GM21526 (cell line): ENCODE results near the gene CCDC14.
"Not testable (repeated sequence)": the region's sequence is repeated elsewhere in the genome, so short reads cannot be mapped to it uniquely, and the experiment has no call there.

Experiments
- ATAC-seq: cut with Tn5 transposase; IDR thresholded peaks from one replicate; pipeline ENCODE4 v1.9.1; 2021; ENCODE audit warnings: moderate library complexity; ENCODE audit not compliant: unreplicated experiment, low FRiP score

Gene CCDC14

DNA sequence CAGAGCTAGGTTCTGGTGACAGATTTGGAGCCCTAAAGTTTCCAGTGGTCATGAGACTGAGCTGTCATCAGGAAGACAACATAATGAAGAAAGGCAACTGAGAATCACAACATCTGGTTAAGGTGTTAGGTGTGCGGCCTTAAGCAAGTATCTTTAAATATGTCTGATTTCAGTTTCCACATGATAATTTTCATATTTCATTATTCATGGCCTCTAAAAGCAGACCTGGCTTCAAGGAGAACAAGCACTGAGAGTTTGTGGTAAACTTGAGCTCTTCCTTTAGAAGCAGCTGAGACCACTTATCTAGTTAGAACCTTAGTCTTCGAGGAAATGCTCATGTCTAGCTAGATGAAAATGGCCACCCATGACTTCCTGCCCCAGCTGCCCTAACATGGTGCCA is 51.2 kb downstream of the CCDC14 start:
- ATAC-seq: no peak

DNA sequence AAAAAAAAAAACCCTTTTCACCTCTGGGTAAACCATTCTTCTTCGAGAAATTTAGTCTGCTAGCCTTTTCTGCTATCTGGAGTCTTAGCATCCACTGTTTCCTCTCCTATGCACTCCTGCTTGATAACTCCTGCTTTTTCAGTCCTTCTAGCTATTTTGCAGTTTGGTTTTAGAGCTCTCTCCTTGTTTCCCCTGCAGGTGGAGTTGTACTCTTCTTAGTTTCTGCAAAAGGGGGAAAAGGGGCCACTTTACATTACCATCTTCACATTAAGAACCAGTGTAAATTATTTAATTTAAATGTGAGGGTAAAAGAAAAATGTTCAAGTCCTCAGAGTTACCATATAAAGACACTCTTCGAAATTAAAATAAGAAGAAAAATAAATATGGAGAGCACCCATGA is 53.3 kb downstream of the CCDC14 start:
- ATAC-seq: no peak

DNA sequence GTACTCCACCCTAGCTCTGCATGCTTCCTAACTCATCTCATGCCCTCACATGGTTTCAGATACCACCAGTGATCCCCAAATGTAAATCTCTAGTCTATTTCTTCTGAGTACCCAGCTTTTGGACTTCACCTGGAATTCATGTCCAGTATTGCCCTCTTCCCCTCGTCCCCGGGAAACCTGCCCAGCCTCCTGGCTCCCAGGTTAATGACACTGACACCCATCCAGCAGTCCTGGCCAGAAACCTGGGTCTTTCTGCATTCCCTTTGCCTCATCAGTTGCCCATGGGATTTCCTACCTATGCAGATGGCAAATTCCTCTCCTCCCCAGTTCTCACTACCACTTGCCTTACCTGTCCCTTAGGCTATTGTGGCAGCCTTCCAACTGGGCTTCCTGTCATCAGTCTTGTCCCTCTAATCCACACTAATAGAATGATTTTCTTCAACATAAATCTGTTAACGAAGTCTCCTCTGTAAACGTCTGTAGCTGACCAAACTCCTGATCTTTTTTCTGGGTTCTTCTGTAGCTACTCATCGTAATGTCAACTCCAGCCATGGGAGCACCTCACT is 61.6 kb downstream of the CCDC14 start:
- no peak for ATAC-seq

DNA sequence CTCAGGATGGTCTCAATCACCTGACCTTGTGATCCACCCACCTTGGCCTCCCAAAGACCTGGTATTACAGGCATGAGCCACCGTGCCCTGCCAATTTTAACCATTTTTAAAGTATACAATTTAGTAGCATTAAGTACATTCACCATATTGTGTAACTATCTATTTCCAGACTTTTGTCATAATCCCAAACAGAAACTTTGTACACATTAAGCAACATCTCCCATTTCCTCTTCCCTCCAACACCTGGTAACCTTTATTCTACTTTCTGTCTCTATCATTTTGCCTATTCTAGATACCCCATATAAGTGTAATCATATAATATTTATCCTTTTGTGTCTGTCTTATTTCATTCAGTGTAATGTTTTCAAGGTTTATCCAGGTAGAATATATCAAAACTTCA is 68.0 kb downstream of the CCDC14 start:
- no peak for ATAC-seq

DNA sequence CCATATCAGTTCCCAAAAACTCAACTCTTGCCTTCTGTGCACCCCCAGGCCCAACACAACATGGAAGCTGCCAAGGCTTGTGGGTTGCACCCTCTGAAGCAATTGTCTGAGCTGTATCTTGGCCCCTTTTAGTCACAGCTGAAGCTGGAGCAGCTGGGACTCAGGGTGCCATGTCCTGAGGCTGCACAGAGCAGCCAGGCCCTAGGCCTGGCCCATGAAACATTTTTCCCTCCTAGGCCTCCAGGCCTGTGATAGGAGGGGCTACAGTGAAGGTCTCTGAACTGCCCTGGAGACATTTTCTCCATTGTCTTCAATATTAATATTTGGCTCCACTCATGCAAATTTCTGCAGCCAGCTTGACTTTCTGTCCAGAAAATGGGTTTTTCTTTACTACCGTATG is 68.8 kb downstream of the CCDC14 start:
- ATAC-seq: no peak

DNA sequence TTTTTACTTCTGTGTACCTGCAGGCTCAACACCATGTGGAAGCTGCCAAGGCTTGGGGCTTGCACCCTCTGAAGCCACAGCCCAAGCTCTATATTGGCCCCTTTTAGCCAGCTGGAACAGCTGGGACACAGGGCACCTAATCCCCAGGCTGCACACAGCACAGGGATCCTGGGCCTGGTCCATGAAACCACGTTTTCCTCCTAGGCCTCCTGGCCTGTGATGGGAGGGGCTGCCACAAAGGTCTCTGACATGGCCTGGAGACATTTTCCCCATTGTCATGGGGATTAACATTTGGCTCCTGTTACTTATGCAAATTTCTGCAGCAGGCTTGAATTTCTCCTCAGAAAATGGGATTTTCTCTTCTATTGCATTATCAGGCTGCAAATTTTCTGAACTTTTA is 70.0 kb downstream of the CCDC14 start:
- ATAC-seq: not testable (repeated sequence)

DNA sequence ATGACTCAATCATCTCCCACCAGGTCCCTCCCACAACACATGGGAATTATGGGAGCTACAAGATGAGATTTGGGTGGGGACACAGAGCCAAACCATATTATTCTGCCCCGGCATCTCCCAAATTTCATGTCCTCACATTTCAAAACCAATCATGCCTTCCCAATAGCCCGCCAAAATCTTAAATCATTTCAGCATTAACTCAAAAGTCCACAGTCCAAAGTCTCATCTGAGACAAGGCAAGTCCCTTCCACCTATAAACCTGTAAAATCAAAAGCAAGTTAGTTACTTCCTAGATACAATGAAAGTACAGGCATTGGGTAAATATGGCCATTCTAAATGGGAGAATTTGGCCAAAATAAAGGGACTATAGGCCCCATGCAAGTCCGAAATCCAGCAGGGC is 70.9 kb downstream of the CCDC14 start:
- ATAC-seq: not testable (repeated sequence)

DNA sequence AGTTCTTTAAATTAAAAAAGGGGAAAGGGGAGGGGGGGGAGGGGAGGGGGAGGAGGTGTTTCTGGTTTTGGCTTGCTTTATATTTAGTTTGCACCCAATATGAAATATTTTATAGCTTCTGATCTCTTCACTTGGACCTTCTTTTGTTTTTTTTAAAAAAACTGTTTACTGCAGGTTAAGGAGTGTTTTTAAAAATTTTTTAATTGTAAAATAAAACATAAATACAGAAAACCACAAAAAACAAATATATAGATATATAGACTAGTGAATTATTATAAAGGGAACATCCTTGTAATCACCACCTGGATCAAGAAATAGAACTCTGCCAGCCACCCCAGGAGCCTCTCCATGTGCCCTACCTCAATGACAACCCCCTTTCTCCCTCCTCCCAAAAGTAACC is 76.0 kb downstream of the CCDC14 start:
- ATAC-seq: no peak

DNA sequence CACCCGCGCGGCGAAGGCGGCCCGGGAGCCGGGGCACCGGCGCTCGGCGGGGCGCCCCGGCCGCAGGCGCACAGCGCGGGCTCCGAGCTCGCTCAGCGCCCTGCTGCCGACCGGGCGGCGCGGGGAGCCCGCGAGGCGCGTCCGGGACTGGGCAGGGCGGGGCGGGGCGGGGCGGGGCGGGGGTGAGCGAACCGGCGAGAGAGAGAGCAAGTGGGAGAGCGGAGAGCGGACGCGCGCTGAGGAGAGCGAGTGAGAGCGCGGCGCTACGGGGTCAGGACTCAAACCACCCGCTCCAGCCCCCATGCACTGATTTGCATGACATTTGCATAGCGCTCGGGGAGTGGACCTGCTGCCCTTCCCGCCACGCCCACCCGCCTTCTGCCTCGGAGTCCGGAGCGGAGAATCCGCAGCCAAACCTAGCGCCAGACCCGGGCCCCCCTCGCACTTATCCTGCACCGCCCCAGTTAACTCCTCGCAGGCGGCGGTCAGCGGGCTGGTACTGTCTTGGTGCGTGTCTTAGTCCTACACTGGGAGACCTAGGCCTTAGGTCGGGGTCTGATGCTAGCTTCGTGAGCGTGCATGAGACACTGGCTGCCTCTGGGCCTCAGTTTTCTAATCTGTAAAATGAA is 76.7 kb downstream of the CCDC14 start, which contains the start of gene MYLK:
Gene MYLK (minus strand): TSS at position 130 of the 629 bp plus-strand sequence. CDS start 90,491 bp downstream, outside the sequence.
- ATAC-seq: peak; percentile 61

DNA sequence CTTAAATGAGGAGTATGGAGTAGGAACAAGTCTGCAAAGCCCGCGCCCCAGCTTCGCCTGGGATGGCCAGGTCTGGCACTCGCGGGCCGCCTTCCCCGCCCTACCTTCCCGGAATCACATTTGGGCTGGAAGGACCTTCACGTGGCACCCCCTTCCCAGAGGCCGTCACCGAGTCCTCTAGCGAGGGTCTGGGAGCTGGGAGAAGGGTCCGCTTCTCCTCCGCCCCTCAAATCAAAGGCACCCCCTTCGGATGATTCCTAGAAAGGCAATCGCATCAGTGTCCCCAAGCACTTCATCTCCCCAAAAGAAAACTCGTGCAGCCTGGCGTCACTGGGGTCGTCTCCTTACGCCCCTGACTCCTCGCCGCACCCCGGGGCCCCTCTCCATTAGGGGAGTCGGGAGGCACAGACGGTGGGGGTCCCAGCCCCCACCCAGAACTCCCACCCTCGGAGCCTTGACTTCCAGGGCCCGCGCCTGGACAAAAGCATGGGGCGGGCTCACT is 77.3 kb downstream of the CCDC14 start:
- ATAC-seq: no peak

DNA sequence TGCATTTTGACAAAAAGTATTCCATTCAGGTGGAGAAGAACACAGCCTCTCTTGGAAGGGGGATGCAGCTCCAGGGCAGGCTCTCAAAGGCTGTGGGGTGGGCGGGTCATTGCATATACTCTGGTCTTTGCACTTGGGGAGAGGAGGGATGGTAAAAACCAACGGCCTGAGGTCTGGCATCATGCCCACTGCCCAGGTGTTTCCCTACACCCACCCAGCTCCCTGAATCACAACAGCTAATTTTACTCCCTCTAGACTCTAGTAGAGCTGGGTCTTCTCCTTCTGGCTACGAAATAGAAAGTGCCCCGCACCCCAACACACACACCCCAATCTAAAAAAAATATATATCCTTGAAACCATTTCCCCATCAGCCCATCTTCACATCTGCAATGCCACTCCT is 77.9 kb downstream of the CCDC14 start:
- ATAC-seq: no peak

DNA sequence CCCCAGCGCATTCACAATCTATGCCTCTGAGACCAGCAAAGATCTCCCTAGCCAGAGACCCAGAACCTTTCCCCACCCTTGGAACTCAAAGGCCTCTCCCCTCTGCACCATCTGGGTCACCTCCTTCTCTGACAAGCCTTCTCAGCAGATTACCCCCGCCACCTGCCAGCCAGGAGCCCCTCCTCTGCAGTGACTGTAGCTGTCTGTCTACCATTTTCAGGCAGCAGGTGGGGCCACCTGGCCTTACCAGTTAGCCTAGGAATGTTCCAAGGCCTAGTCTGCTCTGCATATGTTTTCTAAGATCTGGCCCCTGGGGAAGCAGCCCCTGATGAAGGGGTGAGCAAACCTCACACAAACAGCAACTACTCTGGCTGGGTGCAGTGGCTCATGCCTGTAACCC is 79.3 kb downstream of the CCDC14 start:
- no peak for ATAC-seq

DNA sequence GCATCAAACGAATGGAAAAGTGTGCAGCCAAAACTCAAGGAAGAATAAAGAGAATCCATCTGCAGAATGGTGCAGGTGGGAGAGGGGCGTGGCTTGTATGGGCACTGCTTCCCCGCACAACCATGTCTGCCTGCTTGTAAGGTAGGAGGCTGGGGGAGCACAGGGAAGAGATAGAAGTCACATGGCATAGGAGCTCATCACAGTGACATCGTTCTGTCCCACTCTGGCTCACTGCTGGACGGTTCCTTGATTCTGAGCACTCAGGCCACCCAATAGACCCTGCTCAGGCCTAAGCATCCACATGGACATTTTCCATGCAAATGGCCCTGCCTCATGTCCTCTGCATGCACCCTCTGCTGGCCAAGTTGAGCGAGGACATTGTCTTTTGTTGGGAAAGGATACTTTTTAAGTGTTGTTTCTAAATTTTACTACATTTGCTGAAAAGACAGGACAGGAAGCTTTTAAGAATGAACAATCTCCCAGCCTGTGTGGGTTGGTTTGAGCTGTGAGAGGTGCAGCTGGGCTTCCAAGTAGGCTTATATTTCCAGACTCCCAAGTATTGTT is 79.9 kb downstream of the CCDC14 start:
- no peak for ATAC-seq

DNA sequence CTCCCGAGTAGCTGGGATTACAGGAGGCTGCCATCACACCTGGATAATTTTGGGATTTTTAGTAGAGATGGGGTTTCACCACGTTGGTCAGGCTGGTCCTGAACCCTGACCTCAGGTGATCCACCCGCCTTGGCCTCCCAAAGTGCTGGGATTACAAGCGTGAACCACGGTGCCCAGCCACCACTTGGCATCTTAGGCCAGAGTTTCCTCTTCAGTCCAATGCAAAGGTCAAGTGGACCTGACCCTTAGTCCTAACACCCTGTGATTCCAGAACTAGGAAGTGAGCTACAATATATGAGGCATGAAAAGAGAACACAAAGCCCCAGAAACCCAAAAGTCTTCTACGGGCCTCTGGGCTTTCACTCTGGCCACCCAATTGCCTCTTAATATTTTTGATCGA is 82.2 kb downstream of the CCDC14 start:
- no peak for ATAC-seq

DNA sequence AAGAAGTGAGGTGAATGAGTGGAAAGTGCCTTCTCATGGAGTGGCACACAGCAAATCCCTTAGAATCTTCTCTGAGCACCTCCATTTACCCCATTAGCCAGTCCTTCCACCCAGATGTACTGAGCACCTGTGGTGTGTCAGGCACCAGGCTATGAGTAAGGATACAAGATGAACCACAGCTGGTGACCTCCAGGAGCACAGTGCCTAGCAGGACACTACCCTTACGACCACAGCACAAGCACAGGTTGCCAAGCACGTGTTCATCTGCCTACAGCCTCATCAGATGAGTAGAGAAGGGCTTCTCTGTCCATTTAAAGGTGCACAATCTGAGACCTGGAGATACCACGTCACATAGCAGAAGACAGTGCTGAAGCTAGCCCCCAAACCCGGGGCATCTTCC is 83.1 kb downstream of the CCDC14 start:
- no peak for ATAC-seq

DNA sequence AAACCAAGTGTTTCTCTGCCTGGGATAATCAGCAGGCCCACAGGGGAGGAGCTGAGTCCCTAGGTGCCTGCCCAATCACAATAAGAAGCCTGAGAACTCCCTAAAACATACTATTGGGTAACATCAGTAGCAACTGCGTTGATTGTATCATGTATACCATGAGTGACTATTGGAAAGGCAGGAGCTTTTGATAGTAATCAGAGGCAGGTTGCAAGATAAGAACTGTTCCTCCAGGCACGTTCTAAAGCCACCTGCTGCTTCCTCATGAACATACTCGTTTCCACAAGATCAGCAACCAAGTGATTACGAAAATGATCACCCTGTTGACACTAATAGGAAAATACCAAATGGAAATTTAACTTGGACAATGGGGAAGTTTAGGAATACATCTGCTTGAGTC is 83.6 kb downstream of the CCDC14 start:
- ATAC-seq: no peak

DNA sequence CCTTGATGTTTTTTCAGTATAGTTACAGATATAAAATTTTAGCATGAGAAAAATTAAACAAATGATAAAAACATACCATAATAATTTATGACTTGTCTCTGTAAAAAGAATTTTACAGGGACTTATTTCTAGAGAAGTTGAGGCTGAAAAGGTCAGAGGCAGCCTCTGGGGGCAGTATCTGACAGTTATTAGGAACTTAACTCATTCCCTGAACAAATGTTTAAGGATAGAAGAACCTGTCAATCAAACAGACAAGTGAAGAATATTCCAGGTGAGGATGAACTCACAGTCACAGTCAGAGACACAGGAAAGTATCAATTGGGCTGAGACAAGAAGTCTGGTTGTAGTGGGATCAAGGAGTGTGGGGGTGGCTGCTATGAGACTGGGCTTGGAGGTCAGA is 84.2 kb downstream of the CCDC14 start:
- ATAC-seq: no peak

DNA sequence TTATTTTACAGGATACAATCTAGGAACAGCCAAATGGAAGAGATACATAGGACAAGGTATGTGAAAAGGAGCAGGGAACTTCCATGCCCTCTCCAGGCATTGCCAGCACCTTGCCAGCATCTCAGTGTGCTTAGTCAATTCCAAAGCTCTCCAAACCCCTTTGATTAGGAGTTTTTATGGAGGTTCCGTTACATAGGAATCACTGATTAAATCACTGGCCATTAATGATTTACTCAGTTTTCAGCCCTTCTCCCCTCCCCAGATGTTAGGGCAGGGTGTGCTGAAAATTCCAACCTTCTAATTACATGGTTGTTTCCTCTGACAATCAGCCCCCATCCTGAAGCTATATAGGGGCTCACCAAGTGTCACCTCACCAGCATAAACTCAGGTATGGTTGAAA is 88.4 kb downstream of the CCDC14 start:
- ATAC-seq: no peak

DNA sequence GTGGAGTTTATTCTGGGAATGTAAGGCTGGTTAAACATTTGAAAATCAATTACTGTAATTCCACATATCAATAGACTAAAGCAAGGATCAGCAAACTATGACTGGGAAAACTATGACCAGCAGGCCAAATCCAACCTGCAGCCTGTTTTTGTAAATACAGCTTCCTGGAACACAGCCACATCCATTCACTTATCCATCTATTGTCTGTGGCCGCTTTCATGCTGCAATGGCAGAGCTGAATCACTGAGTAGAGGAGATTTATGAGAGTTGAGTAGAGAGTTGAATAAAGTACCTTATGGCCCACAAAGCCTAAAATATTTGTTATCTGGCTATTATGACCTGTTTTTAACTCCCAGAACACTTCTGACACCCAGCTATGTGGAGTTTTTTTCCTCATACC is 89.1 kb downstream of the CCDC14 start:
- ATAC-seq: no peak

DNA sequence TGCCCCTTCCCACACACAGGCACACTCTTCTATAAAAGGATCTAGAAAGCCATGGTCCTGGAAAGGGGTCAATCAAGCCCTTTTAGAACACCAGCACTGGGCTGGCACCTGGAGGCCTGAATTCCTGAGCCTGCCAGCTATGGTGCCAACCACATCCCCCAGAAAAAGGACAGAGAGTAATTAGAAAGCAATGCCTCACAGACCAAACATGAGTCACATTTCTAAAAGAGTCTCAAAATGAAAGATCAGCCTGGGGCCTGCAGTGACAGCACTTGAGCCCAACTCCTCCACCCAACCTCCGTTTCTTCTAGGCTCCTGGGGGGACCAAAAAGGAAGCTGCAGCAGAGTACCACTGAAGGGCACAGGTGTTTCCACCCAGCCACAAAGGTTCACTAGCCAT is 91.0 kb downstream of the CCDC14 start:
- no peak for ATAC-seq

DNA sequence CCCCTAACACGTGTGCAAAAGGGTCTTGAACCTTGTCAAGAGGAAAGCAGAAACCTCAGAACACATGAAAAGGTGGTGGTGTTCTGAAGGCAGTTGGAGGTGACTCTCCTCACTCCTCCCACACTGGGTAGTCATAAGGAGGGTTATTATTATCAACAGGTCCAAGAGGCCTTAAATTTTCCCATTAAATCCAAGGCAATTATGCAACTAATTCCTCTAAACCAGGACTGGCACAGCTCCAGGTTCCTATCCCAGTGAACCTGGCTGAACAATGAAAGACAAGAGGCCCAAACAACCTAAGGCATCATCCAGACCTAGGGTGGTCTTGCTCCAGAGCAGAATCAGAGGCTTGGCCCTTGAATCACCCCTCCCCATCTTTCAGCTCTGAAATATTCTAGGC is 91.9 kb downstream of the CCDC14 start:
- ATAC-seq: no peak

DNA sequence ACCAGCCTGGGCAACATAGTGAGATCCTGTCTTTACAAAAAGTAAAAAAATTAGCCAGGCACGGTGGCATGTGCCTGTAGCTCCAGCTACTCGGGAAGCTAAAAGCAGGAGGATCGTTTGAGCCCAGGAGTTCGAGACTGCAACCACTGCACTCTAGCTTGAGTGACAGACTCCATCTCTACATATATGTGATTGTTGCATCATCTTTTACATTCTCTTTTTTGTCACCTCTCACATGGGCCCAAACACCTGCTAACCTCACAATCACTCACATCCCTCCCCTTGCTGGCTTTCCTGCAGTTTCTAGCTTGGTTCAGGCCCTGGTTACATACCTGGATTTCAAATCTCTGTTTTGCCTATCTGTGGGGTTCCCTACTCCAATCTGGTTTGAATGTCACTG is 96.3 kb downstream of the CCDC14 start:
- ATAC-seq: no peak
